Non-pigmented ciliary epithelial cell (primary cell): Measurements from ENCODE around the gene ATRAID.
"Not testable (repeated sequence)": the region's sequence is repeated elsewhere in the genome, so short reads cannot be mapped to it uniquely, and the experiment has no call there.

Experiments
- DNase-seq: peaks from one replicate; pipeline ENCODE4 v3.0.0-alpha.2; 2010; ENCODE audit warnings: low read depth

ATRAID gene

DNA sequence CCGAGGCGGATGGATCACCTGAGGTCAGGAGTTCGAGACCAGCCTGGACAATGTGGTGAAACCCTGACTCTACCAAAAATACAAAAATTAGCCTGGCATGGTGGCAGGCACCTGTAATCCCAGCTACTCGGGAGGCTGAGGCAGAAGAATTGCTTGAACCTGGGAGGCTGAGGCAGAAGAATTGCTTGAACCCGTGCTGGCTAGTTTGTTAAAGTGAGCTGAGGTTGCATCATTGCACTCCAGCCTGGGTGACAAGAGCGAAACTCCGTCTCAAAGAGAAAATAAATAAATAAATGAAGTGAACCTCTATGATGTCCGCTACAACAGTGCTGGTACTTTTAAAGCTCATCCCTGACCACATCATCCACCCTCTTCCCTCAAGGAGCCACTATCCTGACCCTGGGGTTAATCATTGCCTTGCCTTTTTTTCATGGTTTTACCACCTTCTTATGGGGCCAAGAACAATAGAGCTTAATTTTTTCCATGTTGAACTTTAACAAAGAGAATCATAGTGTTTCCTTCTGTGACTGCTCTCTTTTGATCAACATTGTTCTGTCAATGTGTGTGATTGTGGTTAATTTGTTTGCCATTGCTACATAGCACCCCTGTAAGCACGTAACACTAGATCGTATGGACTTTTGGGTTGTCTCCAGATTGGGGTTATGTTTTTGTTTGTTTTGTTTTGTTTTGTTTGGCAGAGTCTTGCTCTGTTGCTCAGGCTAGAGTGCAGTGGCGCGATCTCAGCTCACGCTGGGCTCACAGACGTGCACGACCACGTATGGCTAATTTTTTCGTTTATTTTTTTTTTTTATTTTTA lies 17.1 kb upstream of the ATRAID start:
- no peak for DNase-seq

DNA sequence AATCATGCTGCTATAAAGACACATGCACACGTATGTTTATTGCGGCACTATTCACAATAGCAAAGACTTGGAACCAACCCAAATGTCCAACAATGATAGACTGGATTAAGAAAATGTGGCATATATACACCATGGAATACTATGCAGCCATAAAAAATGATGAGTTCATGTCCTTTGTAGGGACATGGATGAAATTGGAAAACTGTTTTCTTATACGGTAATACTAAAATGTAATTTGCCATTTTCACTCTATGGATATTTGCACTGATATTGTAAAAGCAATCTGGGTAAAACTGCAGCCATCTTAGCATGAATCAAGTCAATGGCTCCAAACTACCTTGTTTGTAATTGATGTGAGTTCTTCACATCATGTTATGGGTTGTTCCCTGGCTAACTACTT lies 16.0 kb upstream of the ATRAID start:
- DNase-seq: not testable (repeated sequence)

DNA sequence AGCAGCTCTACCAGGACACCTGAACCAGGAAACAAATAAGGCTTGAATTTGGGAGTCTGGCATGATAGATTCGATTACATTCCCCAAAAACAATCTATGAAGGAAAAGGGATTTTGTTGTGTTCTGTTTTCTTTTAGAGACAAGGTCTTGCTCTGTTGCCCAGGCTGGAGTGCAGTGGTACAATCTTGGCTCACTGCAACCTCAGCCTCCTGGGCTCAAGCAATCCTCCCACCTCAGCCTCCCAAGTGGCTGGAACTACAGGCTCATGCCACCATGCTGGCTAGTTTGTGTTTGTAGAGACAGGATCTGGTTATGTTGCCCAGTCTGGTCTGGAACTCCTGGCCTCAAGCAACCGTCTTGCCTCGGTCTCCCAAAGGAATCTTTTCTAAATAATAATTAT lies 13.8 kb upstream of the ATRAID start:
- not testable (repeated sequence) for DNase-seq

DNA sequence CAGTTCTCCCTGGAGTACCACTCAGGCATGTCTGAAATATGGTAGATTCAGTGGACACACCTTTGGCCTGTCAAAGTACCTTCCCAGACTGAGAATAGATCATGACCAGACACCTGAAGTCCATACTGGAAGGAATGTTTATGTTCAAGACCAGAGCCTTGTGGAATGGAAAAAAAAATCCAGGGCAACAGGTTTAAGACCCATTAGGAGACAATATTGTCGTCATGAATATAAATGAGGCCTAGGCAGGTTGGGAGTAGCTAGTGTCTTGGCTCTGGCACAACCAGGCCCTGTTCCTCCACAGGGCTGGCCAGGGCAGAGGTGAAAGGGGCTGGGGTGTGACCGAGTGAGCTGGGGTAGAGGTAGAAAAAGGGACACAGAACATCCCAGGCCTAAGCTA lies 13.2 kb upstream of the ATRAID start:
- no peak for DNase-seq

DNA sequence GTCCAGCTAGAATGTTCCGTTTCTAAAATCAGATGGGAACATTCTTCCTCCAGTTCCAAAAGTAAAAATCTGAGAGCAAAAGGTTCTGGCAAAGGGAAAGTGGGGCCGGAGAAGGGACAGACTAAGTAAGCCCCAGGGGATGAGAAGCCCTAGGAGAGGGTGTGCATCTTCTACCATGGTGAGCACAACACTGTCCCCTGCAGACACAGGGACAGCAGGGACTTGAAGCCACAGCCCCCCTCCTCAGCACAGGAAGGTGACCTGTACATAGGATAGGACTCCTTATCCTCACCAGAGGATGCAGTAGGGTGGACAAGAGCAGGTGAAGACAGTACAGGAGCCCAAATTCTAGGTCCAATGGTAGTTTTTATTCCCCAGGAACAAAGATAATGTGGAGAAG lies 12.6 kb upstream of the ATRAID start:
- no peak for DNase-seq

DNA sequence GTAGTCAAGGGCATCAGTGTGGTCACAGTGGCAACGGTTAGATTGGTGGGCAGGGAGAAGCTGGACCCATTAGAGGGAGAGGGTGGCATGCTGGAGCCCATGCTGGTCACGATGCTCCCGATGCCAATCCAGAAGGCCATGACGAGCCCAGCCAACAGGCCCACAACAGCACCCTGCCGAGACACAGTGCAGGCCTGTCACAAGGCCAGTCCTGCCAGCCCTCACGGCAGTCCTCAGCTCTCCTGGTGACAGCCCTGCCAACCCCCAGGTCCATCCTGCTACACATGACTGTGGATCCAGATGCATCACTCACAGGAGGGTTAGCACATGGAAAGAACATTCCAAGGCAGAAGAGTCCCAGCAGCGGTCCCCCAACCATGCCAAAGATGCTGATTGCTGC lies 10.2 kb upstream of the ATRAID start:
- no peak for DNase-seq

DNA sequence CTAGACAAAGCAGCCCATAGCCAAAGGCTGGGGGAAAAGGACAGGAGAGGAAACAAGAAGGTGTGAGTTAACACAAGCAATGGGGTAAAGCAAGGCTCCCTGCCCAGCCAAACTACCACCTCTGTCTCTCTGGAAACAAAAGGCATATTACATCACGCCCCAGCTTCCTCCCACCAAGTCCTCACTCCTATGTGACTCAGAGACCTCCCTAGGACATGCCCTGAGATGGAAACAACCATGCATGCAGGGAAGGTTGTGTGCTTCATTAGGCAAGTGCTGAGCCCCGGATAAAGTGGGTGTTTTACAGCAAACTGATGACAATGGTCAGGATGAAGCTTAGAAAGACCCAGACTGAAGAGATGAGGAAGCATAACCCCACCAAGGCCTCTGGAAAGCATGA lies 9.0 kb upstream of the ATRAID start:
- DNase-seq: no peak

DNA sequence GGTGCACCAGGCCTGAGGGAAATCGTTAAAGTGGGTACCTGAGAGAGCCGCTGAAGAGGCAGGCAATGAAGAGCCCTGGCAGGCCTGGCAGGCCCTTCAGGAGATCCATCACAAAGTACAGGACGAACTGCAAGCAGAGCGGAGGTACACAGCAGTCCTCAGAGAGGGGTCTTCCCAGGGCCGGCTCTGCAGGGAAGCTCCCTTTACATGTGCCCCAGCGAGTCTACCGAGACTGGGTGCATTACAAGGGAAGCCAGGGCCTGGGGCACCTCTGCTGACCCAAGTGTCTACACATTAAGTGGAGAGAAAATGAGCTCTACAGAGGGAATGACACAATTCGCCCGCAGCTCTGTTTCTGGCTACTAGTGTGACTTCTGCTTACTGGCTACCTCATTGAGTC lies 8.1 kb upstream of the ATRAID start:
- no peak for DNase-seq

DNA sequence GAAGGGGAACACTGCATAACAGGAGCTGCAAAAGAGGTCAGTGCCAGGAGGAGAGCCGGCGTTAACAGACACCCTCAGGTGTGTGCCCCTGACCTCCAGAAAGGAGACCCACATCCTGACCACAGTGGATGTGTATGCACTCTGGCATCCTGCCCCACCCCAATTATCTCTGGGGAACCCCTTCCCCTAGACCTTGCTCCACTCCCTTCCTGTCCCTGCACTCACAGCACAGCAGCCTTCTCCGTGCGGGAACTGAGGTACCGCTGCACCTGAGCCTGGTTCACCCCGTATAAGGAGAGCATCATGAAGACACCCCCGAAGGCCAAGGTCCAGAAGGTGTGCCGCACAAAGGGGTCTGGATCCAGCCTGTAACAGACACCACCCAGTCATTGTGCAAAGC lies 7.3 kb upstream of the ATRAID start:
- DNase-seq: no peak

DNA sequence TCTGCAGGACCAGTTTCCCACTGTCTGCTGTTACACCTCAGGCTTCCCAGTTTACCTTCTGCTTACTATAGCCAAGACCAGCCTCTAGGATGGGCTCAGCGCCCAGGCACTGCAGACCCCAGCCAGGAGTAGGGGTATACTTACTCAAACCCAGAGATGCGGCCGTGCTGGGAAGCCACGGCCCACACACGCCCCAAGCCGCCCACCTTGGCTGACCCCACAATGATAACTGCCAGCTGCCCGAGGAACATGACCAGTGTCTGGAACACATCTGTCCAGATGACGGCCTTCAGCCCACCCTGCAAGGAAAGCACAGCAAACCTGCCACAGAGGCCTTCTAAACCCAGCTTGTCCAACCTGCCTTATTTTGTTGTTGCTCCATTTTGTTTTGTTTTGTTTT lies 6.6 kb upstream of the ATRAID start:
- DNase-seq: no peak

DNA sequence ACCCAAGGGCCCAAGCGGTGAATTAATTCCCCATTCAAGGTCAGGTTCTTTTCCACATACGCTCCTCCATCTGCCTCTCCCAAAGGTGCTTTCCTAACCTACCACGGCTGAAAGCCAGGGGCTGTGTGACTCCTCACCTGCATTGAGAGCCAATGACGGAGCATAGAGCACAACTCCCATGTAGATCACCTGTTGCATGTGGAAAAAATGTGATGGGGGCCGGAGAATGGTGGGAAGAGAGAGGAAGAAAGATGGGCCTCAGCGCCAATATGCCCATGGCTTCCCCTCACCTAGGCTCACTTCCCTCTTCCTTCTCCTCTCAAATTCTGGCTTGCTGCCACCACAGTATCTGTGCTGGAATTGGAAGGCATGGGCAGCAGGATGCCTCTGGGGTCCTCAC lies 5.5 kb upstream of the ATRAID start:
- DNase-seq: no peak

DNA sequence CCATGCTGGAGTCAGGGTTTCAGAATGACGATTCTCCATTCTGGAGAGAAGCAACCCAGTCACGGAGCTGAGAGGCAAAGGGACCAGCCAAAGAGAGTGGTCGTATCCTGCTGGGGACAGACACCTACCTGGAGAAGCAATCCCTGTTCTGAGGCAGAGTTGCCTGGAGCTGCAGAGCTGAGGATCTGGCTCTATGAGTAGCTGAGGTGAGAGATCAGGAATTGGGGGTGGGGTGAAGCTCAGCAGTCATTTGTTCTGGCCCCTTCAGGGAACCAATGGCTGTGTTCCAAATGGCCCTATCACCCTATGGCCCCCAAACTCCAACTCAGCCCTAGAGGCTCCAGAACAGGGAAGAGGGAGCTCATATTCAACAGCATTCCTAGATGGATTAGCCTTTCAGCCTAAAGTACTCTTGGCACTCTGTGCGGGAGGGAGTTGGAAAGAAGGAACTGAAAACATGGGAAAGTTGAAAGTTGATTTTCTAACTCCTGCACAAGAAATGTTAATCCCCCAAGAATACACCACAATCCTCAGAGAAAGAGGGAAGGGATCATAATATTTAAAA lies 3.3 kb upstream of the ATRAID start:
- no peak for DNase-seq

DNA sequence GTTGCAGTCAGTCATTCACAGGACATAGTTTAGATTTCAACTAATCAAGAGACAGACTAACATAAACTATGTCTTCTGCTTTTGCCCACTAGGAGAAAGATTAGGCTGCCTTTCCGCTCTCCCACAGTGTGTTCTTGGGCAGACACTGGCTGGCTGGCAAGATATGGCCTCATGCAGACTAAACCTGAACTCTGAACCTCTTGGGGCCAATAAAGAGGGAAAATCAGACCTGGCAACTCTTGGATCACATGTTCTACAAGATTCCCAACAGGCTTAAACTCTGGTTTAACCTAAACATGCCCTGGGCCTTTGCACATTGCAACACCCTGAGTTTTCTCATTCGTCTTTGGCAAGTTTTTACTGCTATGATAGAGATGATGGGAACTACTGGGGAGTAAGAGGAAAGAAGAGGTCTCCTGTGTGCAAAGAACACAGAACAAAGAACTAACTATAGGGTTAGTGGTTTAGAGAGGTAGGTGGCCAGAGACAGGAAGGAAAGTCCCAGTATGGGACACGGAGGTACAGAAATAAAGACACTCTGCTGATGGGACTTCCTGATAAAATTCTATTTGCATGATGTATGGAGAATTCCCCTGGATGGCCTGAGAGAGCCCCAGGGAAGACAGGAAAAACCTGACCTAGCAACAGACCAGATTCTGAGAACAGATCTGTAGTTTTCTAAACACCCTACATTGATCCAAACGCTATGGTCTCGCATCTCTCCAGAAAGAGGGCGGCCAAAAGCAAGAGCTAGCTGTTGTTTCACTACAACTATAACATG lies 2.0 kb upstream of the ATRAID start:
- DNase-seq: no peak

DNA sequence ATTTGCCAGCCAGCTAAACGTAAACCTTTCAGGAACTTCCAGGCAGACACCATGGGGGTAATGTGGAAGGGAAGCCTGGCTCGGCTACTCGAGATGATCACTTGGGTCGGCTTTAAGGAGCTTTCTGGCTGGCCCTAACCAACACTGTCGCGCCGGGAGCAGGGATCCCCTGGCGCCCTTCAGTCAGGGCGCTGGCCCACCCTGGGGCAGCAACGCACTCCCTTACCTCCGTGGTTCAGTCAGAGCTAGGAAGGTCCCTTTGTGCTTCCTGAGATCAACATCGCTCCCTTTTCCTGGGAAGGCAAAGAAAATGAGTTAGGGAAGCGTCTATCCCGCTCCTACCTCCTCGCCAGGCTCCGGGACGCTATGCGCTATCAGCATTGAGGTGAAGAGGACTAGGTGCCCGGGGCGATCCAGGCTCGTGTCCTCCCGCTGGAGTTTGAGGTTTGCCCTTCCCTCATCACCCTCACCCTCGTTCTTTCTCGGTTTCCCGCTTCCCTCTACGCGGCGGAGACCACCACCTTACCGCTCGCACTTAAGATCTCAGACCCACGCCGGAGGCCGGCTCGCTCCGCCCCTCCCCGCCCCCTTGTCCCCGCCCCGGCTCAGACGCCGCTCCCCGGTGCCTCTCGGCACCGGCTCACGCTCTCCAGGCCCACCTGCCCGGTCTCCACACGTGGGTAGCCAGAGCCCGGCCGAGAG lies 449 bp upstream of the ATRAID start:
- DNase-seq: no peak

DNA sequence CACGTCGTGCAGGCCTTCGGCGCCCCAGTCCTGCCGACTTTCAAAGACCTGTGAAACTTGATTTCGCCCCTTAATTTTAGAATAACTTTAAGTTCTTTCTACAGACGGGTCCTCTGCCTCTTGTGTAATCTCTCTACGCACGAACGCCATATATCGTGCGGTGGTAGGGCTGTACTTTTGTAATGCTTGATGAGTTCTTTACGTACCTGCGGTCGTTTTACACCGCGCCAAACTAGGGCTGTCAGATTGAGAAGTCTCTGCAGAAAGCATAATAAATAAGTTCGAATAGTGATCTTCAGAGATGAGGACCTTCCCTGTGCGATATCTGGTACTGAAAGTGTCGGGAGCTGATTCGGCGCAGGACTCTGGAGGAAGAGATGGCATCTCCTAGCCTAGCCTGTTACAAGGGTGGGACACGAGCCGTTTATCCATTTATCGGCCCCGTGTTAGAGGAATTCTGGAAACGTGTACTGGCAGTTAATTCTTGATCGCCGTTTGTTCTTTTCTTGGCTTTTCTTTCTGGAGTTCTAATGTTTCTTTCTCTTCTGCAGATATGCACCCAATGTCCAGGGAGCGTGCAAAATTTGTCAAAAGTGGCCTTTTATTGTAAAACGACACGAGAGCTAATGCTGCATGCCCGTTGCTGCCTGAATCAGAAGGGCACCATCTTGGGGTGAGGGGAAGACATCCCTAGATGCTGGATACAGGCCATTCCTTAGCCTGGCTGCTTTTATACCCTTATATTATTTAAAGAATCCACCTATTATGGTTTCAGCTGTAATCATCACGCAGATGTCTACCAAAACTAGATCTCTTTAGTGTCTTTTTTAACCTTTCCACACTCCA lies 1.0 kb downstream of the ATRAID start:
- no peak for DNase-seq

DNA sequence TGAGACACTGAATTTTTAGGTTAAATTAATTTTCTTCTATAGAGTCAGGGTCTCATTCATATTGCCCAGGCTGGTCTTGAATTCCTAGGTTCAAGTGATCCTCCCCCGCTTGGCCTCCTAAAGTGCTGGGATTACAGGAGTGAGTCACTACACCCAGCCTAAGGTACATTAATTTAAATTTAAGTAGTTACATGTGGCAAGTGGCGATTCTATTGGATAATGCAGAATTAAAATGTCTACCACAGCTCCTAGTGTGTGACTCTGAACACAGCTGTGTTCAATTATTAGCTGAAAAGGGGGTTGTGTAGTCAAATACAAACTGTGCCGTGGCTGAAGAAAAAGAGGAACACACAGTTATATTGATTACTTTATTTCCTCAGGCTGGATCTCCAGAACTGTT lies 3.1 kb downstream of the ATRAID start:
- no peak for DNase-seq

DNA sequence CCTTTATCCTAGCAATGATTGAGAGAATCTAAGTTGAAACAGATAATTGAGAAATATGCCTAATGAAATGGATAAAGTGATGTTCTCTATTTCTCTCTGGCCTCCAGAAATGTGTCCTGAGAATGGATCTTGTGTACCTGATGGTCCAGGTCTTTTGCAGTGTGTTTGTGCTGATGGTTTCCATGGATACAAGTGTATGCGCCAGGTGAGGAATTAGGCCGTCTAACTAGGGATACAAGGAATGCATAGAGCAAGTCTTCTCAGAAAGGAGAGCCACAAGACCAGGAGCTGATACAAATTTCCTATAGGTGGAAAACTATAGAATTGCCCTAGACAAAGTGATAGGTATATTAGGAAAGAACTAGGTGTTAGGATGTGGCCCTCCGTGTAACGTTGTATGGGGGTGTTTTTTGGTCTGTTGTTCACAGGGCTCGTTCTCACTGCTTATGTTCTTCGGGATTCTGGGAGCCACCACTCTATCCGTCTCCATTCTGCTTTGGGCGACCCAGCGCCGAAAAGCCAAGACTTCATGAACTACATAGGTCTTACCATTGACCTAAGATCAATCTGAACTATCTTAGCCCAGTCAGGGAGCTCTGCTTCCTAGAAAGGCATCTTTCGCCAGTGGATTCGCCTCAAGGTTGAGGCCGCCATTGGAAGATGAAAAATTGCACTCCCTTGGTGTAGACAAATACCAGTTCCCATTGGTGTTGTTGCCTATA lies 4.7 kb downstream of the ATRAID start:
- no peak for DNase-seq

DNA sequence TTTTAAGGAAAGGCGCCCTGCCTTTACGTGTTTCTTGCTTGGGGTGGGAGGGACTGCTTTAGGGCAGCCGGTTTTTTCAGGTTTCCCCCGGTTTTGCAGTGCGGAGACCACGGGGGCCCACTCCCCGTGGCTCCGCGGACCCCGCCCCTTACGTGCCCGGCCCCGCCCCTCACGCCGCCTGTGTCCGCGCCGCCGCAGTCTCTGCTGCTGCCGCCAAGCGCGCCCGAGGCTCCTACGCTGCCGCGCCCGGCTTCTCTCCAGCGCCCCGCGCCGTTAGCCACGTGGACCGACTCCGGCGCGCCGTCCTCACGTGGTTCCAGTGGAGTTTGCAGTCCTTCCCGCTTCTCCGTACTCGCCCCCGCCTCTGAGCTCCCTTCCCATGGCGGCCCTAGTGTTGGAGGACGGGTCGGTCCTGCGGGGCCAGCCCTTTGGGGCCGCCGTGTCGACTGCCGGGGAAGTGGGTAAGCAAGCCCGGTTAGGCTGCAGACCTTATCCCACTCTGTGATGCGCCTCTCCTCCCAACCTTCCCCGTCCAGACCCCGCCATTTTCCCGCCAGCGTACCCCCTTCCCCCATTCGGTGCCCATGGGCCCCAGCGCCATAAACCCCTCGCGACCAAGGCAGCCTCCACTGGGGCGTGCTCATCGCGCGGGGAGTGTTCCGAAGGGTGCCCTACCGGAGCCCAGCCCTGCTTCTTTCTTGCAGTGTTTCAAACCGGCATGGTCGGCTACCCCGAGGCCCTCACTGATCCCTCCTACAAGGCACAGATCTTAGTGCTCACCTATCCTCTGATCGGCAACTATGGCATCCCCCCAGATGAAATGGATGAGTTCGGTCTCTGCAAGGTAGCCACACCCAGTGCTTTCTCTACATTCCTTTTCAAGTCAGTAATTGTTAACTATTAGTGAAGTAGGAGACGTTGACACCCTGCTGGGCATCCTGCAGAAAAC lies 5.6 kb downstream of the ATRAID start, which contains the start of gene CAD:
CAD (plus strand) TSS at position 197 of the 949 bp plus-strand sequence; CDS start at position 380, 183 bp downstream.
- DNase-seq: no peak

DNA sequence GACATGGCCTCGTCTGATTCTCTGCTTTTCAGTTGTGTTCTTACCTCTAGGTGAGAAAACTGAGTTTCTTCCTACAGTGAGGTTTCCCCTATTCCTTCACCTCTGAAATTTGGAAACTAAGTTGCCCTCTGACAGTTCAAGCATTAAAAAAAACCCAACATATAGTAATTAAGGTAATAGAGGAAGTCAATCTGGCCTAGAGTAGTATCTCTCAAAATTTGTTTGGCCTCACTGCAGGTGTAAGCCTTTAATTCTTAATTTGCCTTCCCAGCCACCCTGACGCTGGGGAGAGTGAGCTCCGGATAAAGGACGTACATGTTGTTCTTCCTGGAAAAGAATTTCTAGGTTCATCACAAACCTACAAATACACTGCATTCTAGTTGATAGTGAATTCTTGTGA lies 6.8 kb downstream of the ATRAID start:
- no peak for DNase-seq

DNA sequence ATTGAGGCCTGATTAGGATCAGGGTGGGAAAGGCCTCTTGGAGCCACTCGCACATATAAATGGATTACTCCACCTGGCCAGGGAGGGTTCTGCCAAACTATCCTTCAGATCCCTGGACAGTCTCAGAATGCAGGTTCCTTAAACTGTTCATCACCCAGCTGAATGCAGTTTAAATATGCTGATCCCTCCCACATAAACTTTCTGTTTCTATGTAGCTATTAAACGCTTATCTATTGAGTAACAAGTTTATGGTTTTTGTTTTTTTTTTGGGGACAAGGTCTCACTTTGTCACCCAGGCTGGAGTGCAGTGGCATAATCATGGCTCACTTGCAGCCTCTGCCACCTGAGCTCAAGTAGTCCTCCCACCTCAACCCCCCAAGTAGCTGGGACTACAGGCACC lies 7.2 kb downstream of the ATRAID start:
- no peak for DNase-seq
